ENCODE measurements around the gene CEBPZOS.

Gene CEBPZOS

GRCh38 chr2:37156857-37157714 lies 39.2 kb upstream of the CEBPZOS start, which contains the start of gene EIF2AK2:
Gene EIF2AK2, minus strand, starts transcription at chr2:37156980. Its CDS starts 9,174 bp downstream, at chr2:37147806.
- no peak for TF ChIP-seq CTCF (IDR thresholded peaks at IDR 0.05; ENCODE audit: low read depth, low read length, missing control alignments)
- peak within 1 kb of the TSS; percentile 64 for H3K4me3 ChIP-seq (replicated peaks; ENCODE audit: low read depth, low read length)
- DNase-seq (ENCODE audit: extremely low read depth, low read depth) = peak; percentile 40

- DNase-seq (ENCODE audit: extremely low read depth, low read depth) = no peak
- TF ChIP-seq CTCF (IDR thresholded peaks at IDR 0.05; ENCODE audit: low read depth, low read length, missing control alignments) = no peak
- no peak overlapping the region for H3K4me3 ChIP-seq (replicated peaks; ENCODE audit: low read depth, low read length)
Measured at GRCh38 chr2:37164757-37165156, 31.5 kb upstream of the CEBPZOS start.

- no peak overlapping the region for H3K4me3 ChIP-seq (replicated peaks; ENCODE audit: low read depth, low read length)
- DNase-seq (ENCODE audit: extremely low read depth, low read depth) = no peak
- no peak for TF ChIP-seq CTCF (IDR thresholded peaks at IDR 0.05; ENCODE audit: low read depth, low read length, missing control alignments)
Measured at GRCh38 chr2:37167636-37168180, 28.6 kb upstream of the CEBPZOS start.

- DNase-seq (ENCODE audit: extremely low read depth, low read depth) = no peak
- H3K4me3 ChIP-seq (replicated peaks; ENCODE audit: low read depth, low read length) = no peak overlapping the region
- peak; percentile 80 for TF ChIP-seq CTCF (IDR thresholded peaks at IDR 0.05; ENCODE audit: low read depth, low read length, missing control alignments)
Measured at GRCh38 chr2:37168217-37168981, 27.9 kb upstream of the CEBPZOS start.

GRCh38 chr2:37171624-37171950 lies 24.7 kb upstream of the CEBPZOS start:
- no peak for TF ChIP-seq CTCF (IDR thresholded peaks at IDR 0.05; ENCODE audit: low read depth, low read length, missing control alignments)
- H3K4me3 ChIP-seq (replicated peaks; ENCODE audit: low read depth, low read length) = no peak overlapping the region
- DNase-seq (ENCODE audit: extremely low read depth, low read depth) = no peak

- TF ChIP-seq CTCF (IDR thresholded peaks at IDR 0.05; ENCODE audit: low read depth, low read length, missing control alignments) = no peak
- DNase-seq (ENCODE audit: extremely low read depth, low read depth) = no peak
- no peak overlapping the region for H3K4me3 ChIP-seq (replicated peaks; ENCODE audit: low read depth, low read length)
Measured at GRCh38 chr2:37173741-37174140, 22.6 kb upstream of the CEBPZOS start.

Data from HFF-Myc (cell line).